Glomerular endothelial cell (primary cell): ENCODE data around the gene TECR. TPM values are rescaled to one million over a fixed set of nuclear protein-coding genes. Genes with fewer than 3 reads are reported as not detected.
"Not testable (repeated sequence)": the region's sequence is repeated elsewhere in the genome, so short reads cannot be mapped to it uniquely, and the experiment has no call there.

Experiments used
- DNase-seq: peaks from one replicate; pipeline ENCODE4 v3.0.0-alpha.2; 2011; ENCODE audit warnings: low read depth, low spot score; ENCODE audit errors: extremely low read depth
- total RNA-seq: library from RNA; depleted of rRNA; stranded (reverse); fragments of >200 nt; gene quantifications from 2 replicates; pipeline ENCODE4 v1.2.3, GENCODE V29; 2015

Gene TECR
- total RNA-seq, 1 donor from 2014 or later = 42.7 TPM

GRCh38 chr19:14580623-14581237 lies 51.3 kb downstream of the TECR start:
- no peak for DNase-seq

DNA sequence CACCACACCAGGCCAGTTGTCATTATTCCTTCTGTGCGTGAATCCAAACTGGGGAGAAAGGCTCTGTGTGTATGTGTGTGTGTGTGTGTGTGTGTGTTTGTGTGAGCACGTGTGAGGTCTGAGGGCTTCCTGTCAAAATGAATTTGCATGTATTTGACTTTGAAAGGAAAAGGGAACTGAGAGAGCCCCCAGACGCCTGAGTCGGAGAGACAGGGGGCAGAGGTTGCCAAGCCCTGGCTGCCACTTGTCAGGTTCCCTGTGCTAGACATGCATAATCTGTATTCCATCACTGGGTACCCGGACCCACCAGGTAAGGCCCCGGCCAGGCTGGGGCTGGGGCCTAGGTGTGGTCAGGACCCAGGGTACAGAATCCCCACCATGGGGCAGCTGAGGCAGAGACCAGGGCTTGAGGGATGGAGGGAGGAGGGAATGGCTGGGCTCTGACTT lies 53.5 kb downstream of the TECR start, which contains the start of gene CLEC17A:
TSS of gene CLEC17A (plus strand) at position 191 of the 447 bp plus-strand sequence. CDS start at position 268, 77 bp downstream.
- DNase-seq = no peak

DNA sequence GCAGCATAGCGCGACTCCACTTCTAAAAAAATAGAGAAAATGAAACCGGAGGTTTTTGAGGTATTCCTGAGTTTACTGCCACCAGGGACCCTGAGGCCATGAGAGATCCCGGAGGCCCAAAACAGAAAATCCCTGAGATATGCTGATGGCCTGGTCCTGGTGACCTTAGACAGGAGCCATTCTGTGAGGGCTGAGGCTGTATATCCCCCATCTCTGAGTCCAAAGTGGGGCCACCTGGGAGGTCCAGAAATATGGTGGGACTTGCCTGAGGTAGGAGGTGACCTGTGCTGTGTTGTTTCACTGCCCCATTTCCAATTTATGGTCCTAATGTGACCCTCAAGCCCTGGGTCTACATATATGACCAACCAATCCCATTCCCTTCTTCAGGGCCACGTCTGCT lies 55.0 kb downstream of the TECR start:
- DNase-seq = not testable (repeated sequence)

DNA sequence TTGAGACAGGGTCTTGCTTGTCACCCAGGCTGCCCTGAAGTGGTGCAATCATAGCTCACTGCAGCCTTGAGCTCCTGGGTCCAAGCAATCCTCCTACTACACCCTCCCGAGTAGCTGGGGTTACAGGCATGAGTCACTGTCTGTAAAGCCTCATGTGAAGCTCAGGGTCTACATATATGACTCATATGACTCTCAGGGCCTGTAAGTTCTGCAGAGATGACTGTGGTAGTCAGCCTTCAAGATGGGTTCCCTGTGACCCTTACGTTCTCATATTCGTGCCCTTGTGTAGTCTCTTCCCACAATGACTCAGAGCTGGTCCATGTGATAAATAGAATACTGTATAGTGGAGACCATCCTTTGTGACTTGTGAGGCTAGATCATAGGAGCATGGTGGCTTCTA lies 55.8 kb downstream of the TECR start:
- not testable (repeated sequence) for DNase-seq

- not testable (repeated sequence) for DNase-seq
Observed at GRCh38 chr19:14589433-14589832, 60.0 kb downstream of the TECR start.

GRCh38 chr19:14595558-14595957 lies 66.2 kb downstream of the TECR start:
- no peak for DNase-seq

DNA sequence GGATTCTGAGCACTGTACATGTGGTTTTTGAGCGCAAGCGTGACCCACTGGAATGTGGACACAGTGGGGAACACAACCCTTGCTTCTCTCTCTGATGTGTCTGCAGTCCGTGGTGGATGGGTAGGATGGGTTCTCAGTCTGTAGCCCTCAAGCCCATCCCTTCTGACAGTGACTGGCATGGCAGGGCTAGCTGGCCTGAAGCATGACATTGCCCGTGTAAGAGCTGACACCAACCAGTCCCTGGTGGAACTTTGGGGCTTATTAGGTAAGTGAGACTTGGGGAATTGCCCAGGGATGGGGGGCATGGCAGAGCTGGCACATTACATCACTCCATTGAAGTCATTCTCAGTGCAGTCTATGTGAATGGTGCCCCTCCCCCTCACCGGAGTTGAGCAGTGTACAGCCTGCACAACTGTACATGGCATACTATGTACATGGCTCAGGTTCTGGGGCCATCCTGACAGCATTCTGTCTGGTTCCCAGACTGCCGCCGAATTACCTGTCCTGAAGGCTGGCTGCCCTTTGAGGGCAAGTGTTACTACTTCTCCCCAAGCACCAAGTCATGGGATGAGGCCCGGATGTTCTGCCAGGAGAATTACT lies 70.3 kb downstream of the TECR start:
- no peak for DNase-seq

DNA sequence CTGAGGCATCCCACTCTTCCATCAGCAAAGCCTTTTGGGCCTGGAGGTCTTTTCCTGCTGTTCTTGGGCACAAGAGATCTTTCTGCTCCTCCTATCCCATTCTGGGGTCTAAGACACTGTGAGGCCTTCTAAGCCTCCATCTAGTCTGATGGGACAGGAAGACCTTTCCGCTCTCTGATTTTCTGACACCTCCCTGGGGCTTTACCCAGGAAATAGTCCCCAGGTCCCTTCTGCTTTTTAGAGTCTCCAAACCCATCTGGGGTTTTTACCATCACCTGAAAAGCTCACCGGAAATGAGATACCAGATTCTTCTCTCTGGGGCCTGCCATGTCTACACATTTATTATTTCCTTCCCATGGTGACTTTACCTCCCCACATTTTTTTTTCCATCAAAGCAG lies 74.6 kb downstream of the TECR start:
- DNase-seq = no peak

DNA sequence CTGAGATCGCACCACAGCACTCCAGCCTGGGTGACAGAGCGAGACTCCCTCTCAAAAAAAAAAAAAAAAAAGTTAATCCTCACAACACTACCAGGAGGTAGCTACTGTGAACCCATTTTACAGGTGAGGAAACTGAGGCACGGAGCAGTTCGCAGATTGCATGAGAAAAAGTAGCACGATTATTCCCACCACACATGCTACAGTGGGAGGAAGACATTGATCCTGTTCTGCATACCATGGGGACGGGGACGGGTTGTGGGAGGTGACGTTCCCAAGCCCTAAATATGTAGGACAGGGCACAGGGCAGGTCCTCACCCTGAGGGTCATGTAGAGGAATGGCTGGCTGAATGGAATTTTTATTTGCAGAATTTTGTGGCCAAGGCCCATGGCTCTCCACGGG lies 77.2 kb downstream of the TECR start:
- no peak for DNase-seq

- no peak for DNase-seq
Observed at GRCh38 chr19:14611051-14611450, 81.7 kb downstream of the TECR start.

GRCh38 chr19:14612242-14612641 lies 82.8 kb downstream of the TECR start:
- not testable (repeated sequence) for DNase-seq

DNA sequence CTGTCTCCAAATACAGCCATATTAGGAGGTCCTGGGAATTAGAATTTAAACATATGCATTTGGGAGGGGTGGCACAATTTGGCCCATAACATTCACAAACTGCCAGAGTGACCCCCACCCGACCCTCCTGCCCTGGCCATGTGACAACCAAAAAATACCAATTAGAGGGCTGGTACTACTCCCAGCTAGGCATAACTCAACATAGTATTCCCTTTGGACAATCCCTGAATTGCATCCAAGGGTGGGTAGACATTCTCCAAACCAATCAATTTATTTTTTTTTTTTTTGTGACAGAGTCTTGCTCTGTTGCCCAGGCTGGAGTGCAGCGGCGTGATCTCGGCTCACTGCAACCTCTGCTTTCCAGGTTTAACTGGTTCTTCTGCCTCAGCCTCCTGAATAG lies 83.3 kb downstream of the TECR start:
- DNase-seq = no peak

DNA sequence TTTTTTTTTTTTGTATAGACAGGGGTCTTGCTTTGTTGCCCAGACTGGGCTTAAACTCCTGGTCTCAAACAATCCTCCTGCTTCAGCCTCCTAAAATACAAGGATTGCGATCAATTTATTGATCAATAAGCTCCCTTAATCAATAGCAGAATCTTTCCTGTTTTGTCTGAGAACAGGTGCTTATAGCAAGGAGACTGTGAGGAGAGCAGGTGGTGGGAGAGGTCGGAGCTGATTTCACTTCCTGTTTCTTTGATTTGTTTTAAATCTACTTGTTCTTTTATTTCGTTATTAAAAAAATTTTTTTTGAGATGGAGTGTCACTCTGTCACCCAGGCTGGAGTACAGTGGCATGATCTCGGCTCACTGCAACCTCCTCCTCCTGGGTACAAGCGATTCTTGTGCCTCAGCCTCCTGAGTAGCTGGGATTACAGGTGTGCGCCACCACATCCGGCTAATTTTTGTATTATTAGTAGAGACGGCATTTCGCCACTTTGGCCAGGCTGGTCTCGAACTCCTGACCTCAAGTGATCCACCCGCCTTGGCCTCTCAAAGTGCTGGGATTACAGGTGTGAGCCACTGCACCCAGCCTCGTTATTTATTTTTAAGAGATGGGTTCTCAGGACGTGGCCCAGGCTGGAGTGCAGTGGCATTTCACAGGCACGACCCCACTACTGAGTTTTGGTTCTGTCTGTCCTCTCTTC lies 84.2 kb downstream of the TECR start:
- not testable (repeated sequence) for DNase-seq

DNA sequence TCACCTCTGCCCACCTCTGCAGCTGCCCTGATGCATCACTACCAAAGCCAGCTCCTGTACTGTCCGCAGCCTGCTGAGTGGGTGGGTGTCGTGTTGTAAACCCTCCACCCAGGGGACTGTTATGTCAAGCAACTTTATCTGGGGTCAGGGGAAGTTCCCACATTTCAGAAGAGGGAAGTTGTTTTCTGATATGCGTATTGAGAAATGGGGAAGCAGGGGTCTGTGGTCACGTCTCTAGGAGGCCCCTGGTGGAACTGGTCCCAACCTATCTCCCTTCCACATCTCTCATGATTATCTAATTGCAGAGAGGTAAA lies 84.7 kb downstream of the TECR start:
- DNase-seq = no peak

Other genes with a start within 250 kb of the TECR start
- gene ADGRE5, start 148.2 kb upstream of the TECR start, total RNA-seq = 17.1 and 37.0 TPM in 2 replicates
- 94.5 and 117 TPM in 2 replicates for gene DDX39A, start 110.3 kb upstream of the TECR start, total RNA-seq
- 235 and 300 TPM in 2 replicates for gene PKN1, start 96.3 kb upstream of the TECR start, total RNA-seq
- 0.15 and 0.64 TPM in 2 replicates for gene PTGER1, start 54.2 kb upstream of the TECR start, total RNA-seq
- 161 and 191 TPM in 2 replicates for gene GIPC1, start 33.5 kb upstream of the TECR start, total RNA-seq
- 73.6 and 84.1 TPM in 2 replicates for gene DNAJB1, start 11.2 kb upstream of the TECR start, total RNA-seq
- gene NDUFB7, start 42.5 kb downstream of the TECR start, total RNA-seq = 337 and 386 TPM in 2 replicates
- not detected in 2 replicates for gene CLEC17A, start 53.5 kb downstream of the TECR start, total RNA-seq
- not detected in 2 replicates for gene ADGRE3, start 145.2 kb downstream of the TECR start, total RNA-seq
- 7.3 and 22.3 TPM in 2 replicates for gene ZNF333, start 160.5 kb downstream of the TECR start, total RNA-seq
- 0.06 and 0.10 TPM in 2 replicates for gene ADGRE2, start 249.0 kb downstream of the TECR start, total RNA-seq